ENCODE data around the gene VPREB1.
"Not testable (repeated sequence)": the region's sequence is repeated elsewhere in the genome, so short reads cannot be mapped to it uniquely, and the experiment has no call there.

The VPREB1 gene

GRCh38 chr22:22244316-22245250 lies at the start of gene VPREB1:
VPREB1 (plus strand) TSS chr22:22244786; CDS start chr22:22244814, 28 bp downstream.
- DNase-seq, result no peak

GRCh38 chr22:22194931-22195264 lies 49.7 kb upstream of the VPREB1 start:
- DNase-seq, result no peak

GRCh38 chr22:22195265-22196017 lies 49.1 kb upstream of the VPREB1 start:
- peak in 1 of 2 donors; percentile 16 for DNase-seq

GRCh38 chr22:22196018-22196533 lies 48.5 kb upstream of the VPREB1 start:
- DNase-seq, result no peak

- no peak for DNase-seq
These were observed 47.6 kb upstream of the VPREB1 start for GRCh38 chr22:22196833-22197477.

- no peak for DNase-seq
These were observed 46.6 kb upstream of the VPREB1 start for GRCh38 chr22:22197993-22198402.

GRCh38 chr22:22198751-22199150 lies 45.8 kb upstream of the VPREB1 start:
- DNase-seq, result no peak

GRCh38 chr22:22199634-22200033 lies 45.0 kb upstream of the VPREB1 start:
- no peak for DNase-seq

GRCh38 chr22:22200569-22201184 lies 43.9 kb upstream of the VPREB1 start:
- no peak for DNase-seq

- DNase-seq, result no peak
These were observed 43.2 kb upstream of the VPREB1 start for GRCh38 chr22:22201185-22201929.

GRCh38 chr22:22201930-22202343 lies 42.6 kb upstream of the VPREB1 start:
- no peak for DNase-seq

- DNase-seq, result no peak
These were observed 41.3 kb upstream of the VPREB1 start for GRCh38 chr22:22203048-22203971.

- no peak for DNase-seq
These were observed 36.6 kb upstream of the VPREB1 start for GRCh38 chr22:22207845-22208564.

GRCh38 chr22:22208652-22209051 lies 35.9 kb upstream of the VPREB1 start:
- no peak for DNase-seq

- not testable (repeated sequence) for DNase-seq
These were observed 35.4 kb upstream of the VPREB1 start for GRCh38 chr22:22209080-22209640.

- DNase-seq, result no peak
These were observed 34.2 kb upstream of the VPREB1 start for GRCh38 chr22:22210375-22210774.

- no peak for DNase-seq
These were observed 33.4 kb upstream of the VPREB1 start for GRCh38 chr22:22210889-22211833.

GRCh38 chr22:22213231-22213630 lies 31.4 kb upstream of the VPREB1 start:
- DNase-seq, result no peak

Measured in hippocampal formation (tissue), 2 donors.